Upper lobe of left lung (tissue), 6 donors: ENCODE measurements around the gene TCP11L2. TPM values are rescaled to one million over a fixed set of nuclear protein-coding genes. Genes with fewer than 3 reads are reported as not detected.

Experiments used
- ATAC-seq, 2 donors: fragments of 200-7000 bp; cut with Tn5 transposase; one replicate each; pipeline ENCODE4 v1.9.1; 2022; ENCODE audit warnings: mild to moderate bottlenecking in 2 of 2, moderate library complexity in 2 of 2; ENCODE audit not compliant: low FRiP score in 2 of 2
- DNase-seq, 2 donors: peaks; one replicate each; pipeline ENCODE4 v3.0.0-alpha.2; 2019 to 2020
- H3K27ac ChIP-seq, 4 donors: fragments of 200-600 bp; sonication (generic); one replicate each; pipeline ENCODE4 v1.5.1; 2016 to 2019
- H3K27me3 ChIP-seq, 4 donors: fragments of 200-600 bp; sonication (generic); one replicate each; pipeline ENCODE4 v1.5.1; 2017 to 2019
- H3K36me3 ChIP-seq, 4 donors: fragments of 200-600 bp; sonication (generic); one replicate each; pipeline ENCODE4 v1.5.1; 2016 to 2019
- H3K4me1 ChIP-seq, 4 donors: fragments of 200-600 bp; sonication (generic); one replicate each; pipeline ENCODE4 v1.5.1; 2018 to 2019
- H3K4me3 ChIP-seq, 4 donors: fragments of 200-600 bp; sonication (generic); one replicate each; pipeline ENCODE4 v1.5.1; 2017 to 2019; ENCODE audit warnings: mild to moderate bottlenecking in 2 of 4, moderate library complexity in 1 of 4
- H3K9me3 ChIP-seq, 4 donors: fragments of 200-600 bp; sonication (generic); one replicate each; pipeline ENCODE4 v1.5.1; 2018 to 2019
- EP300 ChIP-seq, 4 donors: sonication (generic); formaldehyde crosslinking; IDR thresholded peaks; one replicate each; pipeline ENCODE4 v1.5.1; 2017; ENCODE audit warnings: antibody characterized with exemption in 4 of 4, control low read depth in 2 of 4
- POLR2A ChIP-seq, 4 donors: fragments of 450-650 bp; IDR thresholded peaks; one replicate each; pipeline ENCODE4 v1.5.1; 2016 to 2017; ENCODE audit warnings: antibody characterized with exemption in 4 of 4, mild to moderate bottlenecking in 2 of 4
- POLR2AphosphoS5 ChIP-seq, 2 donors: sonication (generic); formaldehyde crosslinking; IDR thresholded peaks; one replicate each; pipeline ENCODE4 v1.5.1; 2017; ENCODE audit warnings: antibody characterized with exemption in 2 of 2
- WGBS, 2 donors: methylation state at CpG; one replicate each; pipeline ENCODE4 v1.1.5; 2017 to 2018; 5-methylcytosine and 5-hydroxymethylcytosine counted together
- total RNA-seq, 6 donors: library from RNA; depleted of rRNA in 4 of 6; stranded (reverse); fragments of >200 nt in 4 of 6; gene quantifications; one replicate each; pipeline versions ENCODE4 v1.1.0 to v1.2.1, GENCODE V29; 2016 to 2021
- TF ChIP-seq, protein P1 (sequence below), 6 experiments: fragments of 450-650 bp in 4 of 6; fragments of 200-600 bp in 2 of 6; sonication (generic) in 2 of 6; IDR thresholded peaks; one replicate each; pipeline ENCODE4 v1.5.1; 2016 to 2019; ENCODE audit warnings: antibody characterized with exemption in 6 of 6
- donor health status: DM: no; HTN: no; CAD: no; lungs with moderate emphysema.
- donor health status: DM: no; HTN: yes; CAD: no; lungs with severe emphysema.

TCP11L2 gene
- 10 to 100 TPM; 43.2 to 77.5 (median 56.2) TPM for total RNA-seq

DNA sequence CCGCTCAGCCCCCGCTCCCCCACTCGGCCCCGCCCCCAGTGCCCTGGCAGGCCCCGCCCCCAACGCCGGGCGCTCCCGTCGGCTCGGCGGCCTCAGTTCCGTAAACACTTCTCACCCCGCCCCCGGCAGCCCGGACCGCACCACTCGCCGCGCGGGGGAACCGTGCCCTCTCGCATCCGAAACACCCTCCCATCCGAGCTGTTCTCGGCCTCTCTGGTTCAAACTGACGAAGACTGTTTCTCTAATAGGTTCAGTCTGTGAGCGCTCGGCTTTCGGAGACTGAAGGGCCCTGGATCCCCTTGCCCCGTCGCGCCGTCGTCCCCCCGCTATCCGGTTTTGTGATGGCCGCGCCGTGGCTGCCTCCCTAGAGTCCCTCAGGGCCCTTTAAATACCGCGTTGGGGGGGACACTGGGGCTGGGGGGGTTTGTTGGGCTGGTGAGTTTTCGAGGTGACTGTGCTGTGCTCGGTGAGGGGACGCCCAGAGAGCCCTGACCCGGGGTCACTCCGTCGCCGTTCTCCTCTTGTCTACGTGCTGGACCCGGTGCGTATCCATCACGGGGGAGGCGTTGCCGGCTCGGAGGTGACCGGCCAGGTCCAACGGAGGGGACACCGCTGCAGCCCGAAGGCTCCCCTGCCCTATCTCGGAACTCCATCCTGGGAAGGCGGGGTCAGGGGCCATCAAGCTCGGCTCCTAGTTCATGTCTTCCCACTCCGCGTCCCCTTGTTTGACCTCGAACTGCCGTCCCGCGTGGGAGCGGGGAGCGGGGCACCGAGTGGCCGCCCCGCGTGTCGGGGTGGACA is at the start of gene TCP11L2:
Gene TCP11L2, plus strand, starts transcription at position 333 of the 801 bp plus-strand sequence. CDS start 8,343 bp downstream, outside the sequence.
- H3K9me3 ChIP-seq, result no peaks in the 10 kb centered on the region
- H3K4me1 ChIP-seq, result peaks cover 39 to 67% (median 51%) of the 10 kb centered on the region in 4 donors
- H3K4me3 ChIP-seq, result peak within 1 kb of the TSS; percentile 48 to 90 (median 82)
- no peaks in the 10 kb centered on the region for H3K36me3 ChIP-seq
- ATAC-seq (peak; percentile 95 to 96), DNase-seq (peak; percentile 91 to 98)
- H3K27me3 ChIP-seq, result no peaks in the 10 kb centered on the region
- peak in 3 of 4 donors; percentile 52 to 82 (median 74) for TF ChIP-seq POLR2A (IDR thresholded peaks at IDR 0.05)
- TF ChIP-seq EP300 (IDR thresholded peaks at IDR 0.05), result peak in 1 of 4 donors; percentile 14
- TF ChIP-seq, protein P1, sequence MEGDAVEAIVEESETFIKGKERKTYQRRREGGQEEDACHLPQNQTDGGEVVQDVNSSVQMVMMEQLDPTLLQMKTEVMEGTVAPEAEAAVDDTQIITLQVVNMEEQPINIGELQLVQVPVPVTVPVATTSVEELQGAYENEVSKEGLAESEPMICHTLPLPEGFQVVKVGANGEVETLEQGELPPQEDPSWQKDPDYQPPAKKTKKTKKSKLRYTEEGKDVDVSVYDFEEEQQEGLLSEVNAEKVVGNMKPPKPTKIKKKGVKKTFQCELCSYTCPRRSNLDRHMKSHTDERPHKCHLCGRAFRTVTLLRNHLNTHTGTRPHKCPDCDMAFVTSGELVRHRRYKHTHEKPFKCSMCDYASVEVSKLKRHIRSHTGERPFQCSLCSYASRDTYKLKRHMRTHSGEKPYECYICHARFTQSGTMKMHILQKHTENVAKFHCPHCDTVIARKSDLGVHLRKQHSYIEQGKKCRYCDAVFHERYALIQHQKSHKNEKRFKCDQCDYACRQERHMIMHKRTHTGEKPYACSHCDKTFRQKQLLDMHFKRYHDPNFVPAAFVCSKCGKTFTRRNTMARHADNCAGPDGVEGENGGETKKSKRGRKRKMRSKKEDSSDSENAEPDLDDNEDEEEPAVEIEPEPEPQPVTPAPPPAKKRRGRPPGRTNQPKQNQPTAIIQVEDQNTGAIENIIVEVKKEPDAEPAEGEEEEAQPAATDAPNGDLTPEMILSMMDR (IDR thresholded peaks at IDR 0.05), result no peak
- peak; percentile 32 to 59 for TF ChIP-seq POLR2AphosphoS5 (IDR thresholded peaks at IDR 0.05)
- H3K27ac ChIP-seq, result peak within 1 kb of the TSS; percentile 97 to 98 (median 97)
- 0% methylated on average over 30 of the region's 76 CpGs; no CpG with 5 or more reads in 1 of the 2 donors for WGBS, 2 donors

DNA sequence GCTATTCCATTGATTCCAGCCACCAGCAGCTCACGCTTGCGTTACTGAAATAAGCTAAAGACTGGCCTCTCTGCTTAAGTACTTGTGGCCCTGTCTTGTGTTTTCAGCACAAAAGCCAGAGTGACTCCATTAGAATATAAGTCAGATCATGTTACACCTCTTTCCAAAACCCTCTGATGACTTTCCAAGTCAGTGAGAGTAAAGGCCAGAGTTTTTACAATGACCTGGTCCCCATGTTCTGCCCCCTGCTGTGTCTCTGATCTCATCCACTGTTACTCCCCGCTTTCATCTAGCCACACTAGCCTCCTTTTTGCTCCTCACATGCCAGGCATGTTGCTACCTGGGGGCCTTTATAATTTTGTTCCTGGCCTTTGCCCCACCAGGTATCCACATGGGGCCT is 47.8 kb upstream of the TCP11L2 start:
- ATAC-seq, result no peak
- Histone ChIP-seq H3K9me3 (no peaks in the 10 kb centered on the region), H3K4me1 (no peaks in the 10 kb centered on the region), H3K27me3 (no peaks in the 10 kb centered on the region), H3K27ac (no peak overlapping the region), H3K36me3 (no peaks in the 10 kb centered on the region), H3K4me3 (no peak overlapping the region)
- WGBS, 2 donors, result 85 to 95% methylated on average over 3 of the region's 3 CpGs
- no peak for DNase-seq
- TF ChIP-seq POLR2AphosphoS5 (IDR thresholded peaks at IDR 0.05) (no peak), POLR2A (IDR thresholded peaks at IDR 0.05) (no peak), EP300 (IDR thresholded peaks at IDR 0.05) (no peak)
- TF ChIP-seq, protein P1 (IDR thresholded peaks at IDR 0.05), result no peak

DNA sequence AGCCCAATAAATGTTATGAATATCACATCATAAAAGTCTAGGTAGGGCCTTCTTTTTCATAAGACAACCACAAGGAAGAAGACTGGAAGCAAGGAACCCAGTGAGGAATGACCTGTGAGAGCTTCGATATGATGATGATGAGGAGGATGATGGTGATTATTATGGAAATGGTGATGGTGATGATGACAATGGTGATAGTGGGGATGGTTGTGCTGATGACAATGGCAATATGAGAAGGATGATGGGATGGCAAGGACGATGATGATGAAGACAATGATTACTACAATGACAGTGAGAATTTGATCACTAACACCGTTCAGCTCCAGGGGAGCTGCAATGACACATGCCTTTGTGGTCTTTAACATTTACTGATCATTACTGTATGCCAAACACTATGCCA is 47.0 kb upstream of the TCP11L2 start:
- TF ChIP-seq POLR2A (IDR thresholded peaks at IDR 0.05) (no peak), EP300 (IDR thresholded peaks at IDR 0.05) (no peak), POLR2AphosphoS5 (IDR thresholded peaks at IDR 0.05) (no peak)
- TF ChIP-seq, protein P1 (IDR thresholded peaks at IDR 0.05), result no peak
- WGBS, 2 donors, result 89 to 95% methylated on average over 3 of the region's 3 CpGs
- no peak for DNase-seq
- H3K27me3 ChIP-seq, result no peaks in the 10 kb centered on the region
- no peak overlapping the region for H3K27ac ChIP-seq
- no peaks in the 10 kb centered on the region for H3K36me3 ChIP-seq
- H3K9me3 ChIP-seq, result no peaks in the 10 kb centered on the region
- H3K4me3 ChIP-seq, result no peak overlapping the region
- no peaks in the 10 kb centered on the region for H3K4me1 ChIP-seq
- no peak for ATAC-seq

DNA sequence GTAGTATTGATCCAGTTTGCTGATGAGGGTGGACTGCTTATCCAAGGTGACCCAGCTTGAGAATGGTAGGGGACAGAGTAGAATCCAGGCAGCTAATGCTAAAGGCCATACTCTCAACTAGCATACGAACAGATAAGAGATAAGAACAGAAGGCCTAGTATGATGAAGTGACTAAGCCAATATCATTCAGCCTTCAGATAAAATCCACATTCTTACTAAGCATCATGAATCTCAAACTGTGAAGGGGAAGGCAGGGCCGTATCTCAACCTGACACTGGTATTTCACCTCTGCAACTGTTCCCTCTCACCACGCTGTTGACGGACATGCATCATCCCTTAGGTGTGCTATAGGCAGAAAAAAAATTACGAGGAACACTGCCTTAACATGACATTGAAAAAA is 46.6 kb upstream of the TCP11L2 start:
- no peak for DNase-seq
- no peaks in the 10 kb centered on the region for H3K36me3 ChIP-seq
- no peak overlapping the region for H3K4me3 ChIP-seq
- TF ChIP-seq POLR2AphosphoS5 (IDR thresholded peaks at IDR 0.05), result no peak
- TF ChIP-seq, protein P1 (IDR thresholded peaks at IDR 0.05), result no peak
- TF ChIP-seq POLR2A (IDR thresholded peaks at IDR 0.05), result no peak
- TF ChIP-seq EP300 (IDR thresholded peaks at IDR 0.05), result no peak
- 69 to 77% methylated on average over 5 of the region's 5 CpGs for WGBS, 2 donors
- H3K9me3 ChIP-seq, result no peaks in the 10 kb centered on the region
- no peaks in the 10 kb centered on the region for H3K4me1 ChIP-seq
- ATAC-seq, result no peak
- H3K27ac ChIP-seq, result no peak overlapping the region
- H3K27me3 ChIP-seq, result no peaks in the 10 kb centered on the region
